Measurements from ENCODE around the gene ZNF552. TPM values are rescaled to one million over a fixed set of nuclear protein-coding genes. Genes with fewer than 3 reads are reported as not detected.
A peak's percentile ranks its signal among the peaks of the same experiment; 100 is the strongest.
"Not testable (repeated sequence)": the region's sequence is repeated elsewhere in the genome, so short reads cannot be mapped to it uniquely, and the experiment has no call there.

The ZNF552 gene
- total and polyA plus RNA-seq, 8 donors = 9.6 to 84.4 (median 30.6) TPM

GRCh38 chr19:57849666-57850473, 35.2 kb upstream of the ZNF552 start, which contains the start of gene ZNF587:
Gene ZNF587 (plus strand): TSS chr19:57849859. CDS start chr19:57850039, 180 bp downstream.
- WGBS, 5 donors = 0 to 1% (median 0%) methylated on average over 17 to 42 of the region's 42 CpGs
- H3K9me3 ChIP-seq = peaks cover 0 to 18% (median 4%) of the 10 kb centered on the region in 4 donors
- TF ChIP-seq POLR2AphosphoS5 (IDR thresholded peaks at IDR 0.05) = peak; percentile 67 to 79 (median 75)
- H3K27ac ChIP-seq = peak within 1 kb of the TSS; percentile 42 to 87 (median 85)
- H3K36me3 ChIP-seq = peaks cover 13 to 43% (median 36%) of the 10 kb centered on the region in 4 donors
- peak within 1 kb of the TSS; percentile 61 to 81 (median 70) for H3K4me3 ChIP-seq
- peak; percentile 71 to 95 for DNase-seq
- H3K4me1 ChIP-seq = peaks cover 13 to 22% (median 17%) of the 10 kb centered on the region in 4 donors
- intact Hi-C loops (cut with DNase I; ENCODE audit: low total_unique reads); H3K27me3 ChIP-seq: not testable (repeated sequence)

GRCh38 chr19:57849162-57849665, 34.5 kb upstream of the ZNF552 start:
- peaks cover 11 to 43% (median 36%) of the 10 kb centered on the region in 4 donors for H3K36me3 ChIP-seq
- intact Hi-C loops (cut with DNase I; ENCODE audit: low total_unique reads); H3K27me3 ChIP-seq; DNase-seq: not testable (repeated sequence)
- peak overlapping the region in 4 of 5 donors; percentile 84 to 87 (median 86) for H3K27ac ChIP-seq
- H3K4me1 ChIP-seq = peaks cover 13 to 22% (median 17%) of the 10 kb centered on the region in 4 donors
- H3K9me3 ChIP-seq = peaks cover 0 to 14% (median 2%) of the 10 kb centered on the region in 4 donors
- WGBS, 5 donors = 88 to 96% (median 88%) methylated on average over 2 of the region's 2 CpGs
- H3K4me3 ChIP-seq = peak overlapping the region in 3 of 4 donors; percentile 61 to 81 (median 79)

- H3K27me3 ChIP-seq; H3K9me3 ChIP-seq; H3K27ac ChIP-seq; intact Hi-C loops (cut with DNase I; ENCODE audit: low total_unique reads); H3K4me3 ChIP-seq: not testable (repeated sequence)
- 68 to 96% (median 79%) methylated on average over 3 of the region's 3 CpGs for WGBS, 5 donors
- DNase-seq = peak in 1 of 2 donors; percentile 12
- H3K4me1 ChIP-seq = peaks cover 13 to 22% (median 17%) of the 10 kb centered on the region in 4 donors
- peaks cover 3 to 44% (median 34%) of the 10 kb centered on the region in 4 donors for H3K36me3 ChIP-seq
These were observed 32.5 kb upstream of the ZNF552 start for GRCh38 chr19:57847164-57847563.

- WGBS, 5 donors = 67 to 83% (median 76%) methylated on average over 5 to 6 of the region's 6 CpGs
- no peaks in the 10 kb centered on the region for H3K27me3 ChIP-seq
- no peaks in the 10 kb centered on the region for H3K9me3 ChIP-seq
- no peak for DNase-seq
- intact Hi-C loops (cut with DNase I; ENCODE audit: low total_unique reads) = no loop called here
- H3K36me3 ChIP-seq = peaks cover 3 to 83% (median 79%) of the 10 kb centered on the region in 4 donors
- TF ChIP-seq EP300 (IDR thresholded peaks at IDR 0.05) (no peak), POLR2A (IDR thresholded peaks at IDR 0.05) (no peak), CTCF (IDR thresholded peaks at IDR 0.05) (no peak), POLR2AphosphoS5 (IDR thresholded peaks at IDR 0.05) (no peak)
- no peaks in the 10 kb centered on the region for H3K4me1 ChIP-seq
- no peak overlapping the region for H3K4me3 ChIP-seq
- no peak overlapping the region for H3K27ac ChIP-seq
These were observed 26.5 kb upstream of the ZNF552 start for GRCh38 chr19:57841122-57841763.

- WGBS, 5 donors = 88 to 94% (median 90%) methylated on average over 4 to 5 of the region's 5 CpGs
- H3K27ac ChIP-seq; DNase-seq; H3K4me3 ChIP-seq; H3K9me3 ChIP-seq; H3K4me1 ChIP-seq; H3K27me3 ChIP-seq; intact Hi-C loops (cut with DNase I; ENCODE audit: low total_unique reads): not testable (repeated sequence)
- H3K36me3 ChIP-seq = peaks cover 0 to 64% (median 62%) of the 10 kb centered on the region in 4 donors
These were observed 24.0 kb upstream of the ZNF552 start for GRCh38 chr19:57838622-57839191.

GRCh38 chr19:57836991-57837390, 22.3 kb upstream of the ZNF552 start:
- 92 to 97% (median 96%) methylated on average over 5 of the region's 5 CpGs for WGBS, 5 donors

More at GRCh38 chr19:57836991-57837390, 22.3 kb upstream of the ZNF552 start:
- H3K9me3 ChIP-seq; H3K4me3 ChIP-seq; intact Hi-C loops (cut with DNase I; ENCODE audit: low total_unique reads); H3K27ac ChIP-seq; H3K27me3 ChIP-seq; H3K4me1 ChIP-seq; DNase-seq: not testable (repeated sequence)
- peaks cover 0 to 51% (median 49%) of the 10 kb centered on the region in 4 donors for H3K36me3 ChIP-seq

All from stomach (tissue), 9 donors.